Measurements from ENCODE around the gene CTTNBP2.
A peak's percentile ranks its signal among the peaks of the same experiment; 100 is the strongest.

The CTTNBP2 gene

DNA sequence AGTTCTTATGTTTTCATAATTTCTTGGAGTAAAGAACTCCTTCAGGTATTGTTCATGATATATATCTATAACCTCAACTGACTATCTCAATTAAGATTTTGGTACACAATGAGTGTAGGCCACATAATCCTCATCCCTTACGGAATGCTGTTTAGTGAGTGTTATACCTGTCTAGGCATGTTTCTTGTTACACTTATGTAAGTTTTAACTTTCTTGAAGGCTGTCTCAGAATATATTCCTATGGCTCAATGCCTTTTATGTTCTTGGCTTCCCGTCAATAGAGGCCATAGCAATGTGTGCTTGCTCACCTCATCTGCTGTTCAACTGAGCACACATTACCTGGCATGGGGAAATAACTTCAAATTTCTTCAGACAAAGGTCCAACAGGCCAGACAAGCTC is 185.1 kb downstream of the CTTNBP2 start:
- POLR2A ChIA-PET, result interaction anchor here (0.7 kb wide), 1 partner anchor 45 kb away, joined by 4 read pairs; no protein-coding TSS in a partner anchor
- TF ChIP-seq ZNF558 (tag by site-specific recombination; IDR thresholded peaks at IDR 0.05), result no peak
- no peak for TF ChIP-seq ZNF10 (tag by site-specific recombination; IDR thresholded peaks at IDR 0.05)
- no peak for TF ChIP-seq AEBP2 (tag by site-specific recombination; IDR thresholded peaks at IDR 0.05; ENCODE audit: borderline replicate concordance)
- TF ChIP-seq ZNF202 (tag by site-specific recombination; IDR thresholded peaks at IDR 0.05; ENCODE audit: borderline replicate concordance), result no peak
- TF ChIP-seq ZNF596 (tag by site-specific recombination; IDR thresholded peaks at IDR 0.05), result no peak
- no peak for TF ChIP-seq PRDM4 (tag by site-specific recombination; IDR thresholded peaks at IDR 0.05)
- TF ChIP-seq ZNF366 (tag by site-specific recombination; conservative IDR thresholded peaks at IDR 0.05), result no peak
- TF ChIP-seq ZNF555 (tag by site-specific recombination; conservative IDR thresholded peaks at IDR 0.05), result no peak
- TF ChIP-seq ZNF544 (tag by site-specific recombination; IDR thresholded peaks at IDR 0.05), result no peak
- TF ChIP-seq, protein P1, sequence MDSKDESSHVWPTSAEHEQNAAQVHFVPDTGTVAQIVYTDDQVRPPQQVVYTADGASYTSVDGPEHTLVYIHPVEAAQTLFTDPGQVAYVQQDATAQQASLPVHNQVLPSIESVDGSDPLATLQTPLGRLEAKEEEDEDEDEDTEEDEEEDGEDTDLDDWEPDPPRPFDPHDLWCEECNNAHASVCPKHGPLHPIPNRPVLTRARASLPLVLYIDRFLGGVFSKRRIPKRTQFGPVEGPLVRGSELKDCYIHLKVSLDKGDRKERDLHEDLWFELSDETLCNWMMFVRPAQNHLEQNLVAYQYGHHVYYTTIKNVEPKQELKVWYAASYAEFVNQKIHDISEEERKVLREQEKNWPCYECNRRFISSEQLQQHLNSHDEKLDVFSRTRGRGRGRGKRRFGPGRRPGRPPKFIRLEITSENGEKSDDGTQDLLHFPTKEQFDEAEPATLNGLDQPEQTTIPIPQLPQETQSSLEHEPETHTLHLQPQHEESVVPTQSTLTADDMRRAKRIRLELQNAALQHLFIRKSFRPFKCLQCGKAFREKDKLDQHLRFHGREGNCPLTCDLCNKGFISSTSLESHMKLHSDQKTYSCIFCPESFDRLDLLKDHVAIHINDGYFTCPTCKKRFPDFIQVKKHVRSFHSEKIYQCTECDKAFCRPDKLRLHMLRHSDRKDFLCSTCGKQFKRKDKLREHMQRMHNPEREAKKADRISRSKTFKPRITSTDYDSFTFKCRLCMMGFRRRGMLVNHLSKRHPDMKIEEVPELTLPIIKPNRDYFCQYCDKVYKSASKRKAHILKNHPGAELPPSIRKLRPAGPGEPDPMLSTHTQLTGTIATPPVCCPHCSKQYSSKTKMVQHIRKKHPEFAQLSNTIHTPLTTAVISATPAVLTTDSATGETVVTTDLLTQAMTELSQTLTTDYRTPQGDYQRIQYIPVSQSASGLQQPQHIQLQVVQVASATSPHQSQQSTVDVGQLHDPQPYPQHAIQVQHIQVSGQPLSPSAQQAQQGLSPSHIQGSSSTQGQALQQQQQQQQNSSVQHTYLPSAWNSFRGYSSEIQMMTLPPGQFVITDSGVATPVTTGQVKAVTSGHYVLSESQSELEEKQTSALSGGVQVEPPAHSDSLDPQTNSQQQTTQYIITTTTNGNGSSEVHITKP (tag by site-specific recombination; IDR thresholded peaks at IDR 0.05), result no peak
- H3K27ac ChIP-seq (ENCODE audit: extremely low read depth, low read depth, low read length), result no peak overlapping the region
- no peaks in the 10 kb centered on the region for H3K36me3 ChIP-seq (ENCODE audit: control insufficient read depth in 2 of 2, insufficient read depth in 1 of 2, low read length in 2 of 2)
- CTCF ChIA-PET, result no interaction called here
- no peaks in the 10 kb centered on the region for H3K9me3 ChIP-seq (ENCODE audit: control insufficient read depth, insufficient read depth, low read depth, low read length)
- no peak overlapping the region for H3K4me3 ChIP-seq (ENCODE audit: low read depth, low read length)
- no peaks in the 10 kb centered on the region for H3K4me1 ChIP-seq (ENCODE audit: control insufficient read depth, insufficient read depth, low read length)

- Histone ChIP-seq H3K4me3 (ENCODE audit: low read depth, low read length) (no peak overlapping the region), H3K36me3 (ENCODE audit: control insufficient read depth in 2 of 2, insufficient read depth in 1 of 2, low read length in 2 of 2) (no peaks in the 10 kb centered on the region), H3K9me3 (ENCODE audit: control insufficient read depth, insufficient read depth, low read depth, low read length) (no peaks in the 10 kb centered on the region), H3K4me1 (ENCODE audit: control insufficient read depth, insufficient read depth, low read length) (no peaks in the 10 kb centered on the region), H3K27ac (ENCODE audit: extremely low read depth, low read depth, low read length) (no peak overlapping the region)
- POLR2A ChIA-PET, result no interaction called here
- TF ChIP-seq ZNF18 (tag by site-specific recombination; IDR thresholded peaks at IDR 0.05) (no peak), MZF1 (tag by site-specific recombination; IDR thresholded peaks at IDR 0.05; ENCODE audit: borderline replicate concordance) (peak; percentile 52; the same call in 1 of the 2 replicates)
- CTCF ChIA-PET, result interaction anchor here (0.8 kb wide), 1 partner anchor 262 kb away, joined by 3 read pairs; no protein-coding TSS in a partner anchor
Measured at GRCh38 chr7:117686311-117686935, 186.8 kb downstream of the CTTNBP2 start.
